ENCODE data around the gene XPA.

XPA gene

GRCh38 chr9:97737429-97737828, 40.3 kb upstream of the XPA start:
- DNase-seq (ENCODE audit: low read depth, low spot score), result no peak
- no peak overlapping the region for H3K4me3 ChIP-seq (ENCODE audit: low read depth, low read length)
- ChIA-PET POLR2A (no interaction called here), CTCF (interaction anchor here (1.1 kb wide), 1 partner anchor 16 kb away, joined by 3 read pairs; no protein-coding TSS in a partner anchor)
- no peak for TF ChIP-seq CTCF (IDR thresholded peaks at IDR 0.05; ENCODE audit: insufficient read depth, low read length, missing control alignments)

GRCh38 chr9:97735070-97735600, 38.0 kb upstream of the XPA start:
- TF ChIP-seq CTCF (IDR thresholded peaks at IDR 0.05; ENCODE audit: insufficient read depth, low read length, missing control alignments), result no peak
- no peak for DNase-seq (ENCODE audit: low read depth, low spot score)
- H3K4me3 ChIP-seq (ENCODE audit: low read depth, low read length), result no peak overlapping the region
- CTCF ChIA-PET, result interaction anchor here (1.5 kb wide), 1 partner anchor 15 kb away, joined by 3 read pairs; no protein-coding TSS in a partner anchor
- POLR2A ChIA-PET, result no interaction called here

- no peak for TF ChIP-seq CTCF (IDR thresholded peaks at IDR 0.05; ENCODE audit: insufficient read depth, low read length, missing control alignments)
- POLR2A ChIA-PET, result no interaction called here
- DNase-seq (ENCODE audit: low read depth, low spot score), result no peak
- no peak overlapping the region for H3K4me3 ChIP-seq (ENCODE audit: low read depth, low read length)
- CTCF ChIA-PET, result interaction anchor here (0.5 to 2.3 kb wide), 3 partner anchors 15 to 174 kb away, joined by 3 to 6 read pairs (median 3); no protein-coding TSS in a partner anchor
Measured at GRCh38 chr9:97726716-97727115, 29.6 kb upstream of the XPA start.

GRCh38 chr9:97723819-97724218, 26.7 kb upstream of the XPA start:
- ChIA-PET CTCF (interaction anchor here (0.9 kb wide), 1 partner anchor 11 kb away, joined by 4 read pairs; no protein-coding TSS in a partner anchor), POLR2A (no interaction called here)
- no peak for TF ChIP-seq CTCF (IDR thresholded peaks at IDR 0.05; ENCODE audit: insufficient read depth, low read length, missing control alignments)
- no peak for DNase-seq (ENCODE audit: low read depth, low spot score)
- no peak overlapping the region for H3K4me3 ChIP-seq (ENCODE audit: low read depth, low read length)

GRCh38 chr9:97722331-97722730, 25.2 kb upstream of the XPA start:
- ChIA-PET CTCF (no interaction called here), POLR2A (no interaction called here)
- DNase-seq (ENCODE audit: low read depth, low spot score), result no peak
- no peak overlapping the region for H3K4me3 ChIP-seq (ENCODE audit: low read depth, low read length)
- TF ChIP-seq CTCF (IDR thresholded peaks at IDR 0.05; ENCODE audit: insufficient read depth, low read length, missing control alignments), result no peak

GRCh38 chr9:97721396-97721795, 24.3 kb upstream of the XPA start:
- POLR2A ChIA-PET, result no interaction called here
- no peak overlapping the region for H3K4me3 ChIP-seq (ENCODE audit: low read depth, low read length)
- CTCF ChIA-PET, result interaction anchor here (2.2 kb wide), 1 partner anchor 180 kb away, joined by 7 read pairs; no protein-coding TSS in a partner anchor
- TF ChIP-seq CTCF (IDR thresholded peaks at IDR 0.05; ENCODE audit: insufficient read depth, low read length, missing control alignments), result no peak
- DNase-seq (ENCODE audit: low read depth, low spot score), result no peak

All from AG04449 (cell line).